ENCODE results near the gene LPAR2. TPM values are rescaled to one million over a fixed set of nuclear protein-coding genes. Genes with fewer than 3 reads are reported as not detected.
"Not testable (repeated sequence)": the region's sequence is repeated elsewhere in the genome, so short reads cannot be mapped to it uniquely, and the experiment has no call there.

The LPAR2 gene
- polyA plus RNA-seq, 2 of the 4 experiments (the other 2 are of a cell fraction), result 1.5 to 3.8 TPM

DNA sequence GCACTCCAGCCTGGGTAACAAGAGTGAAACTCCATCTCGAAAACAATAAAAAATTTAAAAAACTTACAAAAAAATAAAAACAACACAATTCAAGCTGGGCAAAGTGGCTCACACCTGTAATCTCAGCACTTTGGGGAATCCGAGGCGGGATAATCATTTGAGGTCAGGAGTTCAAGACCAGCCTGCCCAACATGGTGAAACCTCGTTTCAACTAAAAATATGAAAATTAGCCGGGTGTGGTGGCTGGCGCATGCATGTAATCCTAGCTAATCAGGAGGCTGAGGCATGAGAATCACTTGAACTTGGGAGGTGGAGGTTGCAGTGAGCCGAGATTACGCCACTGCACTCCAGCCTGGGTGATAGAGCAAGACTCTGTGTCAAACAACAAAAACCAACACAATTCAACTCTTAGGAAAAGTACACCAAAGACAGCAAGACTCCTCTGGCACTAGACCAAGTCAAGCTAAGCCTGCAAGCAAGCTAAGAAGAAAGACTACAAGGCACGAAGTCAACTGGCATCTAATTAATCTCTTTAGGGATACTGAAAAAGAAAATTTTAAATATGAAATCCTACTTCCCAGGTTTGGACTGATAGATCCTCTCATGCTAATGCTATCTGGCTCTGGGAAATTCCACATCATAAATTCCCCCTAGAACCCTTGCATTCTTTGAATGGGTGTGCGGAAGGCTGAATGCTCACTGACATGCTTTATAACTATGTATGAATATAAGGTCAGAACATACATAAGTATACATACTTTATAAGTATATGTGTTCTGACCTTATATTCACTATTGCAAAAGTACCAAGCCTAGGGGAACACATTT, 17.4 kb downstream of the LPAR2 start:
- 86% methylated on average over 10 of the region's 10 CpGs for WGBS (ENCODE audit: missing lambda C conversion rate)
- ChIA-PET POLR2A (no interaction called here), CTCF (interaction anchor here (0.7 to 1.1 kb wide), 4 partner anchors 19 to 78 kb away, joined by 3 to 4 read pairs (median 3); no protein-coding TSS in a partner anchor)
- DNase-seq (ENCODE audit: low read depth in 1 of 2, low spot score in 1 of 2), result no peak
- H3K27ac ChIP-seq, result no peak overlapping the region
- TF ChIP-seq EP300 (IDR thresholded peaks at IDR 0.05) (no peak), RAD21 (conservative IDR thresholded peaks at IDR 0.05 in 1 of 2, IDR thresholded peaks at IDR 0.05 in 1 of 2) (no peak), ESRRA (IDR thresholded peaks at IDR 0.05; ENCODE audit: borderline replicate concordance, low read length) (no peak), BHLHE40 (IDR thresholded peaks at IDR 0.05; ENCODE audit: low read depth, low read length) (no peak), RCOR1 (IDR thresholded peaks at IDR 0.05; ENCODE audit: low read depth, low read length) (no peak), GATA3 (IDR thresholded peaks at IDR 0.05; ENCODE audit: borderline replicate concordance) (no peak), HOXA7 (CRISPR knock-in tag; IDR thresholded peaks at IDR 0.05) (no peak), TFCP2L1 (CRISPR knock-in tag; IDR thresholded peaks at IDR 0.05) (no peak), ZFP36 (IDR thresholded peaks at IDR 0.05; ENCODE audit: borderline replicate concordance, partially characterized antibody) (no peak), KDM1A (IDR thresholded peaks at IDR 0.05; ENCODE audit: low read depth) (no peak)
- TF ChIP-seq, protein P1, sequence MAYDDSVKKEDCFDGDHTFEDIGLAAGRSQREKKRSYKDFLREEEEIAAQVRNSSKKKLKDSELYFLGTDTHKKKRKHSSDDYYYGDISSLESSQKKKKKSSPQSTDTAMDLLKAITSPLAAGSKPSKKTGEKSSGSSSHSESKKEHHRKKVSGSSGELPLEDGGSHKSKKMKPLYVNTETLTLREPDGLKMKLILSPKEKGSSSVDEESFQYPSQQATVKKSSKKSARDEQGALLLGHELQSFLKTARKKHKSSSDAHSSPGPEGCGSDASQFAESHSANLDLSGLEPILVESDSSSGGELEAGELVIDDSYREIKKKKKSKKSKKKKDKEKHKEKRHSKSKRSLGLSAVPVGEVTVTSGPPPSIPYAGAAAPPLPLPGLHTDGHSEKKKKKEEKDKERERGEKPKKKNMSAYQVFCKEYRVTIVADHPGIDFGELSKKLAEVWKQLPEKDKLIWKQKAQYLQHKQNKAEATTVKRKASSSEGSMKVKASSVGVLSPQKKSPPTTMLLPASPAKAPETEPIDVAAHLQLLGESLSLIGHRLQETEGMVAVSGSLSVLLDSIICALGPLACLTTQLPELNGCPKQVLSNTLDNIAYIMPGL (CRISPR knock-in tag; IDR thresholded peaks at IDR 0.05; ENCODE audit: borderline replicate concordance), result no peak
- TF ChIP-seq, protein P2, sequence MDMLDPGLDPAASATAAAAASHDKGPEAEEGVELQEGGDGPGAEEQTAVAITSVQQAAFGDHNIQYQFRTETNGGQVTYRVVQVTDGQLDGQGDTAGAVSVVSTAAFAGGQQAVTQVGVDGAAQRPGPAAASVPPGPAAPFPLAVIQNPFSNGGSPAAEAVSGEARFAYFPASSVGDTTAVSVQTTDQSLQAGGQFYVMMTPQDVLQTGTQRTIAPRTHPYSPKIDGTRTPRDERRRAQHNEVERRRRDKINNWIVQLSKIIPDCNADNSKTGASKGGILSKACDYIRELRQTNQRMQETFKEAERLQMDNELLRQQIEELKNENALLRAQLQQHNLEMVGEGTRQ (IDR thresholded peaks at IDR 0.05), result no peak
- no peak for ATAC-seq
- FAIRE-seq, result no peak
- H3K4me2 ChIP-seq, result no peak overlapping the region
- peaks cover 27% of the 10 kb centered on the region for H3K4me1 ChIP-seq
- H3K4me3 ChIP-seq, result no peak overlapping the region
- no peaks in the 10 kb centered on the region for H3K9me3 ChIP-seq

DNA sequence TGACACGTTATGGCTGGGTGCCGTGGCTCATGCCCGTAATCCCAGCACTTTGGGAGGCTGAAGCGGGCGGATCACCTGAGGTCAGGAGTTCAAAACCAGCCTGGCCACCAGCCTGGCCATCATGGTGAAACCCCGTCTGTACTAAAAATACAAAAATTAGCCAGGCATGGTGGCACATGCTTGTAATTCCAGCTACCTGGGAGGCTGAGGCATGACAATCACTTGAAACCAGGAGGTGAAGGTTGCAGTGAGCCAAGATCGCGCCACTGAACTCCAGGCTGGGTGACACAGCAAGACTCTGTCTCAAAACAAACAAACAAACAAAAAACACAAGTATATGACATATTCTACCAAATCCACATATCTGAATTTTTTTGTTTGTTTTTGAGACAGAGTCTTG, 21.3 kb downstream of the LPAR2 start:
- WGBS (ENCODE audit: missing lambda C conversion rate), result 83% methylated on average over 7 of the region's 8 CpGs
- DNase-seq (ENCODE audit: low read depth in 1 of 2, low spot score in 1 of 2); H3K4me3 ChIP-seq; FAIRE-seq; H3K9me3 ChIP-seq; ATAC-seq; H3K4me2 ChIP-seq; POLR2A ChIA-PET; H3K27ac ChIP-seq: not testable (repeated sequence)
- CTCF ChIA-PET, result interaction anchor here (0.7 to 1.2 kb wide), 3 partner anchors 9 to 52 kb away, joined by 3 to 4 read pairs (median 3); no protein-coding TSS in a partner anchor
- H3K4me1 ChIP-seq, result peaks cover 12% of the 10 kb centered on the region

DNA sequence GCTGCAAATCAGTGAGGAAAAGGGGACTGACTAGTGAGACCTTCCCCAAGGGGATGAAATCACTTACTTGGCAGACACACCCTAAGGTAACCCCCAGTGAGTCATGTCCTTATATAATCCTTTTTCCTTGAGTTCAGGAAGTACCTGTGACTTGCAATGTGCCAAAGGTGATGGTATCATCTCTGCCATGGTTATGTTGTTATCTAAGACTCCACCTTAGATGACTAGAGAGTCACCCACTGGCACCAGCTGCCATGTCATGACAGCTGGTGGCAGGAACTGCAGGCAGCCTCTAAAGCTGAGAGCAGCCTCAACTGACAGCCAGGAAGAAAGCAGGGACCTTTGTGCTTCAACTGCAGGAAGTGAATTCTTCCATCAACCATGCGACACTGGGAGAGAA, 22.0 kb downstream of the LPAR2 start:
- Histone ChIP-seq H3K4me3 (no peak overlapping the region), H3K27ac (peak overlapping the region; percentile 51; a peak in 2 of 6 replicates), H3K9me3 (no peaks in the 10 kb centered on the region), H3K4me2 (peak overlapping the region; percentile 20; the same call in 1 of the 3 replicates), H3K4me1 (peaks cover 12% of the 10 kb centered on the region)
- ATAC-seq (no peak; a peak in 1 of 6 replicates), DNase-seq (ENCODE audit: low read depth in 1 of 2, low spot score in 1 of 2) (peak in 1 of 2 experiments; percentile 62), FAIRE-seq (no peak)
- TF ChIP-seq FOSL2 (IDR thresholded peaks at IDR 0.05), result no peak
- peak; percentile 27; the same call in 1 of the 2 replicates for TF ChIP-seq FOSL2 (CRISPR knock-in tag; IDR thresholded peaks at IDR 0.05)
- no peak for TF ChIP-seq RFX5 (IDR thresholded peaks at IDR 0.05)
- WGBS (ENCODE audit: missing lambda C conversion rate), result no CpG with 5 or more reads among the region's 1 CpG
- ChIA-PET CTCF (interaction anchor here (0.8 to 1.2 kb wide), 2 partner anchors 9 to 11 kb away, joined by 3 to 4 read pairs; no protein-coding TSS in a partner anchor), POLR2A (no interaction called here)

DNA sequence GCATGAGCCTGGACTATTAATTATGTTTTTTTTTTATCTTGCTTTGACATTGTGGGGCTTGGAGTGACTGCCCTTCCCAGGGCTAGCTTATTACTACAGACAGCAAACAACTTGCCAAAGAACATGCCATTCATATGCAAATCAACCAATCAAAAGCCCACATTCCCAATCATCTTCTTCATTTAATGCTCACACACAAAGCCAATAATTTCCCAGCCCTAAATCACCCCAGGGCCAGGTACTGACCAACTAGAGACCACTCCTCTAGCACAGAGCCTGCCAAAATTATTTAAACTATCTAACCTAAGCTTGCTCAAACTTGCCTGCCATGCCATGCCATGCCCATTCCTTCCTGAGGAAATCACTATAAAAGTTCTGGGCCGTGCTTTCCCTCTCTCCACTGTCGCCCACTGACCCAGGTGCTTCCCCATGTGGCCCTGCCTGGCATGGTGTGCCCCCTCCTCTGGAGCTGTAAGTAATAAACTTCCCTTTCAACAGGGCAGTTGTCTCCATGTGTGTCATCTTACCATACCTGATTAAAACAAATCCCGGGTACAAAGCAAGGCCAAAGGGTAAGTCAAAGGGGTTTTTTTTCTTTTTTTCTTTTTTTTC, 25.2 kb downstream of the LPAR2 start:
- FAIRE-seq, result no peak
- Histone ChIP-seq H3K4me1 (peaks cover 12% of the 10 kb centered on the region), H3K4me2 (no peak overlapping the region), H3K27ac (no peak overlapping the region), H3K9me3 (no peaks in the 10 kb centered on the region), H3K4me3 (no peak overlapping the region)
- ChIA-PET POLR2A (no interaction called here), CTCF (interaction anchor here (1.5 kb wide), 1 partner anchor 70 kb away, joined by 5 read pairs; no protein-coding TSS in a partner anchor)
- ATAC-seq, result no peak
- WGBS (ENCODE audit: missing lambda C conversion rate), result 67% methylated on average over 3 of the region's 3 CpGs
- DNase-seq (ENCODE audit: low read depth in 1 of 2, low spot score in 1 of 2), result no peak
- TF ChIP-seq KDM1A (IDR thresholded peaks at IDR 0.05; ENCODE audit: low read depth), result no peak
- TF ChIP-seq, protein P3, sequence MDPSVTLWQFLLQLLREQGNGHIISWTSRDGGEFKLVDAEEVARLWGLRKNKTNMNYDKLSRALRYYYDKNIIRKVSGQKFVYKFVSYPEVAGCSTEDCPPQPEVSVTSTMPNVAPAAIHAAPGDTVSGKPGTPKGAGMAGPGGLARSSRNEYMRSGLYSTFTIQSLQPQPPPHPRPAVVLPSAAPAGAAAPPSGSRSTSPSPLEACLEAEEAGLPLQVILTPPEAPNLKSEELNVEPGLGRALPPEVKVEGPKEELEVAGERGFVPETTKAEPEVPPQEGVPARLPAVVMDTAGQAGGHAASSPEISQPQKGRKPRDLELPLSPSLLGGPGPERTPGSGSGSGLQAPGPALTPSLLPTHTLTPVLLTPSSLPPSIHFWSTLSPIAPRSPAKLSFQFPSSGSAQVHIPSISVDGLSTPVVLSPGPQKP (IDR thresholded peaks at IDR 0.05; ENCODE audit: low read depth, low read length), result no peak

All from A549 (cell line).